GM23338 (cell line): Measurements from ENCODE around the gene PCDHGA8. TPM values are rescaled to one million over a fixed set of nuclear protein-coding genes. Genes with fewer than 3 reads are reported as not detected.

ENCODE experiments used
- ATAC-seq: fragments of 200-7000 bp; cut with Tn5 transposase; 3 replicates; pipeline ENCODE4 v1.9.1; 2020
- DNase-seq: peaks from one replicate; pipeline ENCODE4 v3.0.0-alpha.2; 2015; ENCODE audit warnings: low spot score
- H2AFZ ChIP-seq: fragments of 200-600 bp; sonication (generic); 2 replicates; pipeline ENCODE4 v1.8.0; 2016; ENCODE audit warnings: antibody characterized with exemption, mild to moderate bottlenecking, moderate library complexity
- H3F3A ChIP-seq: fragments of 200-600 bp; sonication (generic); replicated peaks from 2 replicates; pipeline ENCODE4 v1.8.0; 2017; ENCODE audit warnings: antibody characterized with exemption, mixed run types, low read depth
- H3K27ac ChIP-seq: fragments of 200-600 bp; sonication (generic); 2 replicates; pipeline ENCODE4 v1.6.1; 2016; ENCODE audit warnings: low read depth
- H3K27me3 ChIP-seq: fragments of 200-600 bp; sonication (generic); 2 replicates; pipeline ENCODE4 v1.8.0; 2016; ENCODE audit warnings: mild to moderate bottlenecking, mixed run types, moderate library complexity; ENCODE audit not compliant: insufficient read depth
- H3K36me3 ChIP-seq: fragments of 200-600 bp; sonication (generic); 2 replicates; pipeline ENCODE4 v1.8.0; 2016; ENCODE audit warnings: mild to moderate bottlenecking; ENCODE audit not compliant: insufficient read depth
- H3K4me1 ChIP-seq: fragments of 200-600 bp; sonication (generic); 2 replicates; pipeline ENCODE4 v1.8.0; 2016; ENCODE audit warnings: mild to moderate bottlenecking, moderate library complexity; ENCODE audit not compliant: insufficient read depth
- H3K4me2 ChIP-seq: fragments of 200-600 bp; sonication (generic); 2 replicates; pipeline ENCODE4 v1.7.1; 2017; ENCODE audit warnings: mixed run types
- H3K4me3 ChIP-seq: fragments of 200-600 bp; sonication (generic); 2 replicates; pipeline ENCODE4 v1.6.1; 2016; ENCODE audit warnings: mixed run types
- H3K79me2 ChIP-seq: fragments of 200-600 bp; sonication (generic); replicated peaks from 2 replicates; pipeline ENCODE4 v1.8.0; 2017; ENCODE audit warnings: mild to moderate bottlenecking; ENCODE audit not compliant: insufficient read depth
- H3K9me2 ChIP-seq: fragments of 200-600 bp; sonication (generic); 2 replicates; pipeline ENCODE4 v1.8.0; 2017; ENCODE audit not compliant: insufficient read depth
- H4K20me1 ChIP-seq: fragments of 200-600 bp; sonication (generic); replicated peaks from 2 replicates; pipeline ENCODE4 v1.8.0; 2017; ENCODE audit warnings: mild to moderate bottlenecking; ENCODE audit not compliant: insufficient read depth
- H3K27ac Mint-ChIP-seq: 2 replicates; pipeline ENCODE4 v1.8.0; 2020; ENCODE audit warnings: inconsistent platforms, mild to moderate bottlenecking, moderate library complexity, mixed read lengths
- H3K27me3 Mint-ChIP-seq: 3 replicates; pipeline ENCODE4 v1.8.0; 2022; ENCODE audit warnings: low read depth, mild to moderate bottlenecking, moderate library complexity, mixed read lengths, inconsistent platforms; ENCODE audit not compliant: insufficient read depth, poor library complexity
- H3K36me3 Mint-ChIP-seq: 3 replicates; pipeline ENCODE4 v1.8.0; 2021; ENCODE audit warnings: low read depth, mild to moderate bottlenecking, inconsistent platforms, moderate library complexity, mixed read lengths
- H3K4me1 Mint-ChIP-seq: 3 replicates; pipeline ENCODE4 v1.8.0; 2020; ENCODE audit warnings: mild to moderate bottlenecking, inconsistent platforms, mixed read lengths
- H3K4me3 Mint-ChIP-seq: 3 replicates; pipeline ENCODE4 v1.8.0; 2021; ENCODE audit warnings: moderate library complexity, mild to moderate bottlenecking, inconsistent platforms, mixed read lengths
- H3K9me3 Mint-ChIP-seq: 3 replicates; pipeline ENCODE4 v1.8.0; 2020; ENCODE audit warnings: moderate library complexity, mild to moderate bottlenecking, inconsistent platforms, mixed read lengths
- polyA plus RNA-seq: library from polyadenylated mRNA; unstranded; fragments of >200 nt; fragmentation: Nextera tagmentation; extraction: Ambion mirVana; gene quantifications from 2 replicates; pipeline ENCODE4 v1.2.1, GENCODE V29; 2016
- total RNA-seq: library from RNA; depleted of rRNA; stranded (reverse); fragments of >200 nt; shearing (Covaris generic); gene quantifications from 2 replicates; pipeline ENCODE4 v1.2.3, GENCODE V29; 2014
- TF ChIP-seq, protein P1 (sequence below): IDR thresholded peaks from 2 replicates; pipeline ENCODE4 v1.6.1; 2016; ENCODE audit warnings: antibody characterized with exemption
- TF ChIP-seq, protein P2 (sequence below): fragments of 250-450 bp; sonication (Bioruptor Pico); IDR thresholded peaks from 2 replicates; pipeline ENCODE4 v1.5.0; 2020; ENCODE audit warnings: mild to moderate bottlenecking, moderate library complexity
- TF ChIP-seq, protein P3 (sequence below), 2 experiments: fragments of 200-600 bp in 1 of 2; sonication (generic) in 1 of 2; conservative IDR thresholded peaks; 2 replicates each; pipeline versions ENCODE4 v1.5.1 to v1.6.1; 2016 to 2017; ENCODE audit warnings: antibody characterized with exemption in 2 of 2, low read depth in 2 of 2, mild to moderate bottlenecking in 2 of 2, moderate library complexity in 1 of 2

Gene PCDHGA8
- total and polyA plus RNA-seq, 2 experiments from 2014 or later, result 1.1 to 5.3 TPM

DNA sequence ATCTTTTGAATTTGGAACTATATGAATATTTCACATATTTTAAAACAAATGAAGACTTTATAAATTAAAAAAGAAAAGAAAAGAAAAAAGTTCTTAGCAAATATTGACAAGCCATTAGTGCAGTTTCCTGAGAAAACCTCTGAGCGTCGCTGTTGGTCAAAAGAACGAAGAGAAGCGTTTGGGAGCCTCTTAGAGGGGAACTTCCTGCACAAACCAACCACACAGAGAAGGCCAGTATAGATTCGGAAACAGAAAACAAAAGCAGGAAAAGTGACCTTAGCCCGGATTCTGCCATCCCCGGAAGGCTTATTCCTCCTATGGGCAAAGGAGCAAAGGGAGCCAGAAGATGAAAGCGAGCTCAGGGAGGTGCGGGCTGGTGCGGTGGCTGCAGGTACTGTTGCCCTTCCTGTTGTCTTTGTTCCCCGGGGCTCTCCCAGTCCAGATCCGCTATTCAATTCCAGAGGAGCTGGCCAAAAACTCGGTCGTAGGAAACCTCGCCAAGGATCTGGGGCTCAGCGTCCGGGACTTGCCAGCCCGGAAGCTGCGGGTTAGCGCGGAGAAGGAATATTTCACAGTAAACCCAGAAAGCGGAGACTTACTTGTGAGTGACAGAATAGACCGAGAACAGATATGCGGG, 32.5 kb upstream of the PCDHGA8 start, which contains the start of gene PCDHGB2:
TSS of gene PCDHGB2 (plus strand) at position 205 of the 637 bp plus-strand sequence. CDS start at position 347, 142 bp downstream.
- Histone ChIP-seq H2AFZ (peak within 1 kb of the TSS; percentile 40; the same call in 1 of the 2 replicates), H3K4me1 (peaks cover 17% of the 10 kb centered on the region; the same call in 1 of the 2 replicates), H3K4me2 (peak within 1 kb of the TSS; percentile 37; the same call in 1 of the 2 replicates), H3K36me3 (peaks cover under 1% of the 10 kb centered on the region; the same call in 1 of the 2 replicates), H3K79me2 (no peaks in the 10 kb centered on the region), H3K27me3 (no peaks in the 10 kb centered on the region), H4K20me1 (no peaks in the 10 kb centered on the region), H3K27ac (no peak within 1 kb of the TSS), H3F3A (0 out of 2 replicates have a peak, but pooled peaks cover 3% of the 10 kb centered on the region), H3K9me2 (no peaks in the 10 kb centered on the region), H3K4me3 (peak within 1 kb of the TSS; percentile 18; the same call in 1 of the 2 replicates)
- peaks cover 14% of the 10 kb centered on the region for H3K4me1 Mint-ChIP-seq
- H3K27me3 Mint-ChIP-seq, result peaks cover 11% of the 10 kb centered on the region
- peak within 1 kb of the TSS; percentile 55 for H3K4me3 Mint-ChIP-seq
- H3K27ac Mint-ChIP-seq, result peak within 1 kb of the TSS; percentile 50
- DNase-seq (peak; percentile 88), ATAC-seq (peak; percentile 76)
- H3K9me3 Mint-ChIP-seq, result peaks cover 73% of the 10 kb centered on the region
- TF ChIP-seq, protein P1, sequence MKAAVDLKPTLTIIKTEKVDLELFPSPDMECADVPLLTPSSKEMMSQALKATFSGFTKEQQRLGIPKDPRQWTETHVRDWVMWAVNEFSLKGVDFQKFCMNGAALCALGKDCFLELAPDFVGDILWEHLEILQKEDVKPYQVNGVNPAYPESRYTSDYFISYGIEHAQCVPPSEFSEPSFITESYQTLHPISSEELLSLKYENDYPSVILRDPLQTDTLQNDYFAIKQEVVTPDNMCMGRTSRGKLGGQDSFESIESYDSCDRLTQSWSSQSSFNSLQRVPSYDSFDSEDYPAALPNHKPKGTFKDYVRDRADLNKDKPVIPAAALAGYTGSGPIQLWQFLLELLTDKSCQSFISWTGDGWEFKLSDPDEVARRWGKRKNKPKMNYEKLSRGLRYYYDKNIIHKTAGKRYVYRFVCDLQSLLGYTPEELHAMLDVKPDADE, result no peak
- TF ChIP-seq, protein P2, sequence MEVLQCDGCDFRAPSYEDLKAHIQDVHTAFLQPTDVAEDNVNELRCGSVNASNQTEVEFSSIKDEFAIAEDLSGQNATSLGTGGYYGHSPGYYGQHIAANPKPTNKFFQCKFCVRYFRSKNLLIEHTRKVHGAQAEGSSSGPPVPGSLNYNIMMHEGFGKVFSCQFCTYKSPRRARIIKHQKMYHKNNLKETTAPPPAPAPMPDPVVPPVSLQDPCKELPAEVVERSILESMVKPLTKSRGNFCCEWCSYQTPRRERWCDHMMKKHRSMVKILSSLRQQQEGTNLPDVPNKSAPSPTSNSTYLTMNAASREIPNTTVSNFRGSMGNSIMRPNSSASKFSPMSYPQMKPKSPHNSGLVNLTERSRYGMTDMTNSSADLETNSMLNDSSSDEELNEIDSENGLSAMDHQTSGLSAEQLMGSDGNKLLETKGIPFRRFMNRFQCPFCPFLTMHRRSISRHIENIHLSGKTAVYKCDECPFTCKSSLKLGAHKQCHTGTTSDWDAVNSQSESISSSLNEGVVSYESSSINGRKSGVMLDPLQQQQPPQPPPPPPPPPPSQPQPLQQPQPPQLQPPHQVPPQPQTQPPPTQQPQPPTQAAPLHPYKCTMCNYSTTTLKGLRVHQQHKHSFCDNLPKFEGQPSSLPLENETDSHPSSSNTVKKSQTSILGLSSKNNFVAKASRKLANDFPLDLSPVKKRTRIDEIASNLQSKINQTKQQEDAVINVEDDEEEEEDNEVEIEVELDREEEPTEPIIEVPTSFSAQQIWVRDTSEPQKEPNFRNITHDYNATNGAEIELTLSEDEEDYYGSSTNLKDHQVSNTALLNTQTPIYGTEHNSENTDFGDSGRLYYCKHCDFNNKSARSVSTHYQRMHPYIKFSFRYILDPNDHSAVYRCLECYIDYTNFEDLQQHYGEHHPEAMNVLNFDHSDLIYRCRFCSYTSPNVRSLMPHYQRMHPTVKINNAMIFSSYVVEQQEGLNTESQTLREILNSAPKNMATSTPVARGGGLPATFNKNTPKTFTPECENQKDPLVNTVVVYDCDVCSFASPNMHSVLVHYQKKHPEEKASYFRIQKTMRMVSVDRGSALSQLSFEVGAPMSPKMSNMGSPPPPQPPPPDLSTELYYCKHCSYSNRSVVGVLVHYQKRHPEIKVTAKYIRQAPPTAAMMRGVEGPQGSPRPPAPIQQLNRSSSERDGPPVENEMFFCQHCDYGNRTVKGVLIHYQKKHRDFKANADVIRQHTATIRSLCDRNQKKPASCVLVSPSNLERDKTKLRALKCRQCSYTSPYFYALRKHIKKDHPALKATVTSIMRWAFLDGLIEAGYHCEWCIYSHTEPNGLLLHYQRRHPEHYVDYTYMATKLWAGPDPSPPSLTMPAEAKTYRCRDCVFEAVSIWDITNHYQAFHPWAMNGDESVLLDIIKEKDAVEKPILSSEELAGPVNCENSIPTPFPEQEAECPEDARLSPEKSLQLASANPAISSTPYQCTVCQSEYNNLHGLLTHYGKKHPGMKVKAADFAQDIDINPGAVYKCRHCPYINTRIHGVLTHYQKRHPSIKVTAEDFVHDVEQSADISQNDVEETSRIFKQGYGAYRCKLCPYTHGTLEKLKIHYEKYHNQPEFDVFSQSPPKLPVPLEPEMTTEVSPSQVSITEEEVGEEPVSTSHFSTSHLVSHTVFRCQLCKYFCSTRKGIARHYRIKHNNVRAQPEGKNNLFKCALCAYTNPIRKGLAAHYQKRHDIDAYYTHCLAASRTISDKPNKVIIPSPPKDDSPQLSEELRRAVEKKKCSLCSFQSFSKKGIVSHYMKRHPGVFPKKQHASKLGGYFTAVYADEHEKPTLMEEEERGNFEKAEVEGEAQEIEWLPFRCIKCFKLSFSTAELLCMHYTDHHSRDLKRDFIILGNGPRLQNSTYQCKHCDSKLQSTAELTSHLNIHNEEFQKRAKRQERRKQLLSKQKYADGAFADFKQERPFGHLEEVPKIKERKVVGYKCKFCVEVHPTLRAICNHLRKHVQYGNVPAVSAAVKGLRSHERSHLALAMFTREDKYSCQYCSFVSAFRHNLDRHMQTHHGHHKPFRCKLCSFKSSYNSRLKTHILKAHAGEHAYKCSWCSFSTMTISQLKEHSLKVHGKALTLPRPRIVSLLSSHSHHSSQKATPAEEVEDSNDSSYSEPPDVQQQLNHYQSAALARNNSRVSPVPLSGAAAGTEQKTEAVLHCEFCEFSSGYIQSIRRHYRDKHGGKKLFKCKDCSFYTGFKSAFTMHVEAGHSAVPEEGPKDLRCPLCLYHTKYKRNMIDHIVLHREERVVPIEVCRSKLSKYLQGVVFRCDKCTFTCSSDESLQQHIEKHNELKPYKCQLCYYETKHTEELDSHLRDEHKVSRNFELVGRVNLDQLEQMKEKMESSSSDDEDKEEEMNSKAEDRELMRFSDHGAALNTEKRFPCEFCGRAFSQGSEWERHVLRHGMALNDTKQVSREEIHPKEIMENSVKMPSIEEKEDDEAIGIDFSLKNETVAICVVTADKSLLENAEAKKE, result no peak
- TF ChIP-seq, protein P3, sequence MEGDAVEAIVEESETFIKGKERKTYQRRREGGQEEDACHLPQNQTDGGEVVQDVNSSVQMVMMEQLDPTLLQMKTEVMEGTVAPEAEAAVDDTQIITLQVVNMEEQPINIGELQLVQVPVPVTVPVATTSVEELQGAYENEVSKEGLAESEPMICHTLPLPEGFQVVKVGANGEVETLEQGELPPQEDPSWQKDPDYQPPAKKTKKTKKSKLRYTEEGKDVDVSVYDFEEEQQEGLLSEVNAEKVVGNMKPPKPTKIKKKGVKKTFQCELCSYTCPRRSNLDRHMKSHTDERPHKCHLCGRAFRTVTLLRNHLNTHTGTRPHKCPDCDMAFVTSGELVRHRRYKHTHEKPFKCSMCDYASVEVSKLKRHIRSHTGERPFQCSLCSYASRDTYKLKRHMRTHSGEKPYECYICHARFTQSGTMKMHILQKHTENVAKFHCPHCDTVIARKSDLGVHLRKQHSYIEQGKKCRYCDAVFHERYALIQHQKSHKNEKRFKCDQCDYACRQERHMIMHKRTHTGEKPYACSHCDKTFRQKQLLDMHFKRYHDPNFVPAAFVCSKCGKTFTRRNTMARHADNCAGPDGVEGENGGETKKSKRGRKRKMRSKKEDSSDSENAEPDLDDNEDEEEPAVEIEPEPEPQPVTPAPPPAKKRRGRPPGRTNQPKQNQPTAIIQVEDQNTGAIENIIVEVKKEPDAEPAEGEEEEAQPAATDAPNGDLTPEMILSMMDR (conservative IDR thresholded peaks at IDR 0.05; ENCODE audit: low read depth in 2 of 2), result peak; percentile 80
- H3K36me3 Mint-ChIP-seq, result peaks cover 73% of the 10 kb centered on the region
